Keratinocyte (primary cell): ENCODE results near the gene SAMD8. TPM values are rescaled to one million over a fixed set of nuclear protein-coding genes. Genes with fewer than 3 reads are reported as not detected.

Experiments
- DNase-seq: peaks from one replicate; pipeline ENCODE4 v3.0.0-alpha.2; 2011; ENCODE audit warnings: low read depth, missing footprints, low spot score
- FAIRE-seq: peaks from 2 replicates; lab custom pipeline; 2011; peaks lifted over from hg19 to GRCh38; lab: Jason Lieb, UNC
- H2AFZ ChIP-seq: 2 replicates; pipeline ENCODE4 v1.6.0; 2012; ENCODE audit warnings: low read length, control low read depth, inconsistent platforms; ENCODE audit not compliant: control insufficient read depth
- H3K27ac ChIP-seq: 2 replicates; pipeline ENCODE4 v1.5.1; 2011; ENCODE audit warnings: low read length; ENCODE audit not compliant: control insufficient read depth, insufficient read depth
- H3K27me3 ChIP-seq: 3 replicates; pipeline ENCODE4 v1.6.0; 2011; ENCODE audit warnings: low read length; ENCODE audit not compliant: control insufficient read depth, insufficient read depth; ENCODE audit errors: extremely low read depth
- H3K36me3 ChIP-seq, 2 experiments: 2 replicates in 1 of 2; 3 replicates in 1 of 2; pipeline ENCODE4 v1.5.1; 2011; ENCODE audit warnings: low read length in 2 of 2, mild to moderate bottlenecking in 1 of 2; ENCODE audit not compliant: control insufficient read depth in 2 of 2, insufficient read depth in 2 of 2; ENCODE audit errors: extremely low read depth in 1 of 2
- H3K4me1 ChIP-seq: 3 replicates; pipeline ENCODE4 v1.5.1; 2011; ENCODE audit warnings: low read length; ENCODE audit not compliant: control insufficient read depth, insufficient read depth; ENCODE audit errors: extremely low read depth
- H3K4me2 ChIP-seq: 3 replicates; pipeline ENCODE4 v1.6.0; 2011; ENCODE audit warnings: low read depth, low read length; ENCODE audit not compliant: control insufficient read depth, insufficient read depth; ENCODE audit errors: extremely low read depth
- H3K4me3 ChIP-seq, 3 experiments: fragments of 200-600 bp in 1 of 3; sonication (generic) in 1 of 3; 2 replicates in 2 of 3; 3 replicates in 1 of 3; pipeline ENCODE4 v1.5.1; 2011 to 2016; ENCODE audit warnings: low read length in 3 of 3, mild to moderate bottlenecking in 3 of 3, control low read depth in 2 of 3, inconsistent platforms in 1 of 3, low read depth in 1 of 3, mixed read lengths in 1 of 3, mixed run types in 1 of 3, moderate library complexity in 1 of 3; ENCODE audit not compliant: control insufficient read depth in 2 of 3, insufficient read depth in 2 of 3; ENCODE audit errors: extremely low read depth in 1 of 3
- H3K79me2 ChIP-seq: 2 replicates; pipeline ENCODE4 v1.6.0; 2012; ENCODE audit warnings: low read length; ENCODE audit not compliant: control insufficient read depth, insufficient read depth
- H3K9ac ChIP-seq: 3 replicates; pipeline ENCODE4 v1.6.0; 2011; ENCODE audit warnings: low read length; ENCODE audit not compliant: control insufficient read depth, insufficient read depth; ENCODE audit errors: extremely low read depth
- H3K9me1 ChIP-seq: 3 replicates; pipeline ENCODE4 v1.6.0; 2011; ENCODE audit warnings: low read length; ENCODE audit not compliant: control insufficient read depth, insufficient read depth; ENCODE audit errors: extremely low read depth
- H3K9me3 ChIP-seq: 2 replicates; pipeline ENCODE4 v1.5.1; 2012; ENCODE audit warnings: low read depth, low read length; ENCODE audit not compliant: control insufficient read depth
- H4K20me1 ChIP-seq: 3 replicates; pipeline ENCODE4 v1.6.0; 2011; ENCODE audit warnings: low read length; ENCODE audit not compliant: control insufficient read depth, insufficient read depth; ENCODE audit errors: extremely low read depth
- CTCF ChIP-seq, 3 experiments: IDR thresholded peaks in 1 of 3; conservative IDR thresholded peaks in 1 of 3; optimal IDR thresholded peaks in 1 of 3; 2 replicates in 2 of 3; 3 replicates in 1 of 3; pipeline versions ENCODE3 to v1.5.1; 2011; ENCODE audit warnings: low read length in 3 of 3, mild to moderate bottlenecking in 3 of 3, moderate library complexity in 2 of 3, control low read depth in 1 of 3, inconsistent platforms in 1 of 3; ENCODE audit not compliant: insufficient read depth in 2 of 3; ENCODE audit errors: extremely low read depth in 1 of 3
- EZH2 ChIP-seq: IDR thresholded peaks from one replicate; pipeline ENCODE4 v1.6.1; 2012; ENCODE audit warnings: inconsistent platforms, mild to moderate bottlenecking, low read length, moderate library complexity
- dilution Hi-C: fragments of 300-500 bp; cut with MboI; formaldehyde crosslinking; loops from one replicate; pipeline ENCODE4 v1.7.0; 2020; ENCODE audit warnings: low sequenced_read_pairs; ENCODE audit not compliant: extremely low pct_ligation_motif_present
- polyA plus RNA-seq, 5 experiments: library from polyadenylated mRNA; depleted of rRNA in 3 of 5; stranded (reverse) in 3 of 5; stranded (forward) in 1 of 5; unstranded in 1 of 5; fragments of >200 nt; gene quantifications; 1 replicate in 1 of 5; 2 replicates in 3 of 5; 3 replicates in 1 of 5; pipeline versions ENCODE4 v1.2.1 to v1.2.3, GENCODE V29; 2011 to 2012; ENCODE audit warnings: missing spikeins in 2 of 5, low read depth in 1 of 5, low replicate concordance in 1 of 5

SAMD8 gene
- polyA plus RNA-seq, 1 donor (not counting 4 experiments of a cell fraction or from before 2014, with no cell fraction given): 31.7 TPM

- Histone ChIP-seq H2AFZ (no peak overlapping the region), H3K4me2 (no peak overlapping the region), H3K9me3 (no peaks in the 10 kb centered on the region), H3K9ac (no peak overlapping the region), H3K79me2 (no peaks in the 10 kb centered on the region), H3K4me3 (no peak overlapping the region), H3K9me1 (no peaks in the 10 kb centered on the region), H3K27me3 (no peaks in the 10 kb centered on the region), H3K4me1 (no peaks in the 10 kb centered on the region), H3K27ac (no peak overlapping the region), H3K36me3 (no peaks in the 10 kb centered on the region), H4K20me1 (no peaks in the 10 kb centered on the region)
- dilution Hi-C loops: no loop called here
- TF ChIP-seq CTCF (optimal IDR thresholded peaks at IDR 0.05 in 1 of 3, IDR thresholded peaks at IDR 0.05 in 1 of 3, conservative IDR thresholded peaks at IDR 0.05 in 1 of 3; ENCODE audit: extremely low read depth in 1 of 3, insufficient read depth in 2 of 3, low read length in 3 of 3): no peak
- FAIRE-seq: no peak
- no peak for DNase-seq
These were observed 14.7 kb upstream of the SAMD8 start for GRCh38 chr10:75096749-75097148.

- no peaks in the 10 kb centered on the region for H3K79me2 ChIP-seq
- no peak overlapping the region for H3K9ac ChIP-seq
- H3K9me1 ChIP-seq: no peaks in the 10 kb centered on the region
- H2AFZ ChIP-seq: no peak overlapping the region
- no peak for DNase-seq
- H3K4me2 ChIP-seq: no peak overlapping the region
- no peaks in the 10 kb centered on the region for H4K20me1 ChIP-seq
- FAIRE-seq: no peak
- TF ChIP-seq EZH2 (no peak), CTCF (optimal IDR thresholded peaks at IDR 0.05 in 1 of 3, IDR thresholded peaks at IDR 0.05 in 1 of 3, conservative IDR thresholded peaks at IDR 0.05 in 1 of 3; ENCODE audit: extremely low read depth in 1 of 3, insufficient read depth in 2 of 3, low read length in 3 of 3) (peak in 2 of 3 experiments; percentile 36)
- H3K36me3 ChIP-seq: no peaks in the 10 kb centered on the region
- no peaks in the 10 kb centered on the region for H3K4me1 ChIP-seq
- H3K9me3 ChIP-seq: no peaks in the 10 kb centered on the region
- dilution Hi-C loops: no loop called here
- H3K27ac ChIP-seq: no peak overlapping the region
- no peaks in the 10 kb centered on the region for H3K27me3 ChIP-seq
- no peak overlapping the region for H3K4me3 ChIP-seq
These were observed 13.7 kb upstream of the SAMD8 start for GRCh38 chr10:75097666-75098285.
